HG03139 (cell line): ENCODE results near the gene KIAA1614.
A peak's percentile ranks its signal among the peaks of the same experiment; 100 is the strongest.

Source experiments
- ATAC-seq: cut with Tn5 transposase; IDR thresholded peaks from one replicate; pipeline ENCODE4 v1.9.1; 2021; ENCODE audit not compliant: unreplicated experiment

KIAA1614 gene

GRCh38 chr1:180941518-180942275 lies 29.0 kb downstream of the KIAA1614 start:
- no peak for ATAC-seq

- no peak for ATAC-seq
Measured at GRCh38 chr1:180945151-180945550, 32.5 kb downstream of the KIAA1614 start.

GRCh38 chr1:180945551-180945950 lies 32.9 kb downstream of the KIAA1614 start:
- ATAC-seq: no peak

- no peak for ATAC-seq
Measured at GRCh38 chr1:180946056-180946455, 33.4 kb downstream of the KIAA1614 start.

- no peak for ATAC-seq
Measured at GRCh38 chr1:180946541-180947498, 34.1 kb downstream of the KIAA1614 start.

GRCh38 chr1:180947499-180947885 lies 34.8 kb downstream of the KIAA1614 start:
- no peak for ATAC-seq

GRCh38 chr1:180947901-180948640 lies 35.4 kb downstream of the KIAA1614 start:
- ATAC-seq: no peak

- no peak for ATAC-seq
Measured at GRCh38 chr1:180948641-180949615, 36.2 kb downstream of the KIAA1614 start.

GRCh38 chr1:180949616-180950000 lies 36.9 kb downstream of the KIAA1614 start:
- ATAC-seq: no peak

GRCh38 chr1:180950321-180950720 lies 37.6 kb downstream of the KIAA1614 start:
- ATAC-seq: no peak

- no peak for ATAC-seq
Measured at GRCh38 chr1:180951186-180951745, 38.6 kb downstream of the KIAA1614 start.

- no peak for ATAC-seq
Measured at GRCh38 chr1:180951836-180952656, 39.3 kb downstream of the KIAA1614 start.

GRCh38 chr1:180952657-180953013 lies 39.9 kb downstream of the KIAA1614 start:
- no peak for ATAC-seq

- ATAC-seq: peak; percentile 36
Measured at GRCh38 chr1:180953291-180954004, 40.8 kb downstream of the KIAA1614 start.

- peak; percentile 56 for ATAC-seq
Measured at GRCh38 chr1:180954005-180954800, 41.5 kb downstream of the KIAA1614 start.

- ATAC-seq: no peak
Measured at GRCh38 chr1:180954801-180955165, 42.1 kb downstream of the KIAA1614 start.

- ATAC-seq: no peak
Measured at GRCh38 chr1:180956028-180956640, 43.4 kb downstream of the KIAA1614 start.
